SK-N-SH treated with all-trans-retinoic acid at 6 μM for 48 hours (cell line): ENCODE results near the gene CCDC170.

Experiments used
- ATAC-seq: fragments of 200-7000 bp; cut with Tn5 transposase; 3 replicates; pipeline ENCODE4 v1.9.1; 2020; ENCODE audit warnings: mild to moderate bottlenecking, moderate library complexity
- ARNTL ChIP-seq: fragments of 450-650 bp; formaldehyde crosslinking; IDR thresholded peaks from 2 replicates; pipeline ENCODE4 v1.5.0; 2020; ENCODE audit warnings: low read depth, mild to moderate bottlenecking, moderate library complexity, borderline replicate concordance
- BACH2 ChIP-seq: fragments of 250-450 bp; sonication (Bioruptor Pico); IDR thresholded peaks from 2 replicates; pipeline ENCODE4 v1.9.0; 2021; ENCODE audit warnings: mild to moderate bottlenecking, borderline replicate concordance
- CREB5 ChIP-seq: fragments of 250-450 bp; sonication (Bioruptor Pico); IDR thresholded peaks from 2 replicates; pipeline ENCODE4 v1.5.1; 2020; ENCODE audit warnings: low read depth, mild to moderate bottlenecking, moderate library complexity
- CSDC2 ChIP-seq: fragments of 250-450 bp; sonication (Bioruptor Pico); IDR thresholded peaks from 2 replicates; pipeline ENCODE4 v1.5.0; 2020; ENCODE audit warnings: mild to moderate bottlenecking, moderate library complexity
- CSRNP3 ChIP-seq: fragments of 250-450 bp; sonication (Bioruptor Pico); IDR thresholded peaks from 2 replicates; pipeline ENCODE4 v1.5.1; 2021; ENCODE audit warnings: mild to moderate bottlenecking, moderate library complexity
- ESRRG ChIP-seq: fragments of 250-450 bp; sonication (Bioruptor Pico); IDR thresholded peaks from 2 replicates; pipeline ENCODE4 v1.6.1; 2021; ENCODE audit warnings: mild to moderate bottlenecking
- GLIS3 ChIP-seq: fragments of 250-450 bp; sonication (Bioruptor Pico); IDR thresholded peaks from 2 replicates; pipeline ENCODE4 v1.5.0; 2020; ENCODE audit warnings: mild to moderate bottlenecking, moderate library complexity
- ISL1 ChIP-seq: fragments of 250-450 bp; sonication (Bioruptor Pico); IDR thresholded peaks from 2 replicates; pipeline ENCODE4 v2.1.2; 2022; ENCODE audit warnings: mild to moderate bottlenecking, moderate library complexity
- OSR1 ChIP-seq: fragments of 250-450 bp; sonication (Bioruptor Pico); IDR thresholded peaks from 2 replicates; pipeline ENCODE4 v1.8.0; 2022; ENCODE audit warnings: moderate library complexity, mild to moderate bottlenecking, inconsistent platforms
- PATZ1 ChIP-seq: fragments of 250-450 bp; sonication (Bioruptor Pico); IDR thresholded peaks from 2 replicates; pipeline ENCODE4 v1.8.0; 2020; ENCODE audit warnings: mild to moderate bottlenecking, moderate library complexity, borderline replicate concordance
- POU6F1 ChIP-seq: fragments of 250-450 bp; sonication (Bioruptor Pico); IDR thresholded peaks from 2 replicates; pipeline ENCODE4 v1.8.0; 2021; ENCODE audit warnings: low read depth, mild to moderate bottlenecking, moderate library complexity, borderline replicate concordance
- PPARA ChIP-seq: fragments of 250-450 bp; sonication (Bioruptor Pico); IDR thresholded peaks from 2 replicates; pipeline ENCODE4 v1.5.0; 2020; ENCODE audit warnings: mild to moderate bottlenecking, borderline replicate concordance
- RARB ChIP-seq: fragments of 250-450 bp; sonication (Bioruptor Pico); IDR thresholded peaks from 2 replicates; pipeline ENCODE4 v1.8.0; 2021; ENCODE audit warnings: mild to moderate bottlenecking, moderate library complexity
- SNAI2 ChIP-seq: fragments of 250-450 bp; sonication (Bioruptor Pico); IDR thresholded peaks from 2 replicates; pipeline ENCODE4 v1.5.0; 2020; ENCODE audit warnings: mild to moderate bottlenecking, moderate library complexity
- TCF4 ChIP-seq: fragments of 250-450 bp; sonication (Bioruptor Pico); IDR thresholded peaks from 2 replicates; pipeline ENCODE4 v1.8.0; 2021; ENCODE audit warnings: mild to moderate bottlenecking, moderate library complexity, borderline replicate concordance
- TOX ChIP-seq: fragments of 250-450 bp; sonication (Bioruptor Pico); IDR thresholded peaks from 2 replicates; pipeline ENCODE4 v1.8.0; 2021; ENCODE audit warnings: mild to moderate bottlenecking, moderate library complexity, borderline replicate concordance
- TSHZ2 ChIP-seq: fragments of 250-450 bp; sonication (Bioruptor Pico); IDR thresholded peaks from 2 replicates; pipeline ENCODE4 v1.5.0; 2020; ENCODE audit warnings: mild to moderate bottlenecking, moderate library complexity
- ZC3H10 ChIP-seq: fragments of 250-450 bp; sonication (Bioruptor Pico); IDR thresholded peaks from 2 replicates; pipeline ENCODE4 v1.5.1; 2021; ENCODE audit warnings: mild to moderate bottlenecking, moderate library complexity
- ZFP3 ChIP-seq: fragments of 250-450 bp; sonication (Bioruptor Pico); IDR thresholded peaks from 2 replicates; pipeline ENCODE4 v1.5.0; 2020; ENCODE audit warnings: mild to moderate bottlenecking, moderate library complexity
- ZFP30 ChIP-seq: fragments of 450-650 bp; formaldehyde crosslinking; IDR thresholded peaks from 2 replicates; pipeline ENCODE4 v1.5.0; 2022; ENCODE audit warnings: mild to moderate bottlenecking, moderate library complexity
- ZNF565 ChIP-seq: fragments of 450-650 bp; formaldehyde crosslinking; conservative IDR thresholded peaks from 2 replicates; pipeline ENCODE4 v1.5.0; 2020; ENCODE audit warnings: low read depth, mild to moderate bottlenecking, moderate library complexity
- ZNF70 ChIP-seq: fragments of 450-650 bp; formaldehyde crosslinking; IDR thresholded peaks from 2 replicates; pipeline ENCODE4 v1.5.0; 2020; ENCODE audit warnings: mild to moderate bottlenecking, moderate library complexity
- ZNF8 ChIP-seq: fragments of 450-650 bp; formaldehyde crosslinking; IDR thresholded peaks from 2 replicates; pipeline ENCODE4 v1.5.0; 2020; ENCODE audit warnings: mild to moderate bottlenecking, moderate library complexity

The CCDC170 gene

GRCh38 chr6:151624900-151625536 is 131.2 kb downstream of the CCDC170 start (continued):
- TF ChIP-seq ZNF565 (CRISPR knock-in tag) (no peak), TSHZ2 (no peak), ZNF8 (CRISPR knock-in tag) (no peak), ZC3H10 (CRISPR knock-in tag) (no peak), GLIS3 (no peak), ZFP30 (no peak), ZFP3 (no peak), ARNTL (CRISPR knock-in tag) (no peak), TCF4 (CRISPR knock-in tag) (no peak), ISL1 (CRISPR knock-in tag) (no peak), RARB (CRISPR knock-in tag) (no peak)
- TF ChIP-seq, all 23 proteins: peak for 0

GRCh38 chr6:151627689-151628444 is 134.1 kb downstream of the CCDC170 start:
- TF ChIP-seq ZNF70 (no peak), ARNTL (CRISPR knock-in tag) (no peak), CSDC2 (CRISPR knock-in tag) (no peak), PPARA (no peak), ZNF565 (CRISPR knock-in tag) (no peak), PATZ1 (CRISPR knock-in tag) (no peak), ESRRG (CRISPR knock-in tag) (no peak), SNAI2 (CRISPR knock-in tag) (no peak), OSR1 (CRISPR knock-in tag) (no peak), BACH2 (CRISPR knock-in tag) (no peak), TOX (CRISPR knock-in tag) (no peak), TCF4 (CRISPR knock-in tag) (no peak), ZFP30 (no peak), GLIS3 (no peak), CSRNP3 (CRISPR knock-in tag) (no peak), POU6F1 (CRISPR knock-in tag) (no peak), ZC3H10 (CRISPR knock-in tag) (no peak), ISL1 (CRISPR knock-in tag) (no peak), ZNF8 (CRISPR knock-in tag) (no peak)
- TF ChIP-seq, all 23 proteins: peak for 0
- ATAC-seq = no peak

GRCh38 chr6:151629791-151630190 is 136.0 kb downstream of the CCDC170 start:
- TF ChIP-seq ZFP3 (no peak), CREB5 (CRISPR knock-in tag) (no peak), PPARA (no peak), ZNF8 (CRISPR knock-in tag) (no peak), TCF4 (CRISPR knock-in tag) (no peak), ZNF565 (CRISPR knock-in tag) (no peak), SNAI2 (CRISPR knock-in tag) (no peak), ZNF70 (no peak), OSR1 (CRISPR knock-in tag) (no peak), GLIS3 (no peak), TOX (CRISPR knock-in tag) (no peak), BACH2 (CRISPR knock-in tag) (no peak)

More at GRCh38 chr6:151629791-151630190, 136.0 kb downstream of the CCDC170 start:
- ATAC-seq = no peak
